Parathyroid adenoma (tissue), 2 donors: Measurements from ENCODE around the gene MMP23B.

Source experiments
- H2AFZ ChIP-seq: fragments of 300-600 bp; sonication (generic); one replicate; pipeline ENCODE4 v1.7.0; 2017; ENCODE audit warnings: antibody characterized with exemption, mild to moderate bottlenecking
- H3K27ac ChIP-seq: fragments of 300-600 bp; sonication (generic); one replicate; pipeline ENCODE4 v1.7.0; 2017
- H3K27me3 ChIP-seq: fragments of 300-600 bp; sonication (generic); one replicate; pipeline ENCODE4 v1.7.0; 2017; ENCODE audit warnings: low read length; ENCODE audit not compliant: control insufficient read depth, insufficient read depth
- H3K36me3 ChIP-seq: fragments of 300-600 bp; sonication (generic); one replicate; pipeline ENCODE4 v1.7.0; 2017; ENCODE audit warnings: low read length; ENCODE audit not compliant: control insufficient read depth, insufficient read depth
- H3K4me1 ChIP-seq: fragments of 300-600 bp; sonication (generic); one replicate; pipeline ENCODE4 v1.7.0; 2017; ENCODE audit warnings: control low read depth
- H3K4me2 ChIP-seq: fragments of 300-600 bp; sonication (generic); one replicate; pipeline ENCODE4 v1.7.0; 2017; ENCODE audit warnings: low read length
- H3K4me3 ChIP-seq: fragments of 300-600 bp; sonication (generic); one replicate; pipeline ENCODE4 v1.7.0; 2017; ENCODE audit warnings: low read depth, low read length
- H3K79me2 ChIP-seq: fragments of 300-600 bp; sonication (generic); one replicate; pipeline ENCODE4 v1.7.0; 2017; ENCODE audit warnings: control low read depth
- H3K9ac ChIP-seq: fragments of 300-600 bp; sonication (generic); one replicate; pipeline ENCODE4 v1.7.0; 2017; ENCODE audit warnings: mild to moderate bottlenecking
- H3K9me3 ChIP-seq: fragments of 300-600 bp; sonication (generic); one replicate; pipeline ENCODE4 v1.7.0; 2017; ENCODE audit warnings: low read length; ENCODE audit not compliant: control insufficient read depth
- CTCF ChIP-seq: fragments of 300-600 bp; sonication (generic); IDR thresholded peaks from one replicate; pipeline ENCODE4 v1.7.0; 2017; ENCODE audit warnings: antibody characterized with exemption, mild to moderate bottlenecking
- donor health status: primary hyperparathyroidism.

The MMP23B gene

GRCh38 chr1:1665815-1666251, 33.9 kb downstream of the MMP23B start:
- Histone ChIP-seq H3K9me3 (no peaks in the 10 kb centered on the region), H3K27ac (no peak overlapping the region), H3K79me2 (no peaks in the 10 kb centered on the region), H3K27me3 (no peaks in the 10 kb centered on the region), H3K4me3 (no peak overlapping the region), H3K36me3 (no peaks in the 10 kb centered on the region), H3K4me1 (no peaks in the 10 kb centered on the region), H3K9ac (no peak overlapping the region), H2AFZ (no peak overlapping the region), H3K4me2 (no peak overlapping the region)
- TF ChIP-seq CTCF: no peak

- TF ChIP-seq CTCF: no peak
- H3K4me2 ChIP-seq: no peak overlapping the region
- H3K9me3 ChIP-seq: no peaks in the 10 kb centered on the region
- H2AFZ ChIP-seq: no peak overlapping the region
- no peaks in the 10 kb centered on the region for H3K27me3 ChIP-seq
- H3K36me3 ChIP-seq: no peaks in the 10 kb centered on the region
- no peaks in the 10 kb centered on the region for H3K4me1 ChIP-seq
- no peak overlapping the region for H3K4me3 ChIP-seq
- H3K79me2 ChIP-seq: no peaks in the 10 kb centered on the region
- H3K9ac ChIP-seq: no peak overlapping the region
- H3K27ac ChIP-seq: no peak overlapping the region
Measured at GRCh38 chr1:1666526-1666925, 34.6 kb downstream of the MMP23B start.

- Histone ChIP-seq H3K9ac (no peak overlapping the region), H3K4me1 (no peaks in the 10 kb centered on the region), H3K9me3 (no peaks in the 10 kb centered on the region), H3K27ac (no peak overlapping the region), H3K36me3 (no peaks in the 10 kb centered on the region), H3K27me3 (no peaks in the 10 kb centered on the region), H3K79me2 (no peaks in the 10 kb centered on the region), H3K4me2 (no peak overlapping the region), H3K4me3 (no peak overlapping the region), H2AFZ (no peak overlapping the region)
- TF ChIP-seq CTCF: no peak
Measured at GRCh38 chr1:1669468-1670440, 37.8 kb downstream of the MMP23B start.

- no peaks in the 10 kb centered on the region for H3K4me1 ChIP-seq
- H3K36me3 ChIP-seq: no peaks in the 10 kb centered on the region
- H3K4me2 ChIP-seq: no peak overlapping the region
- H3K27me3 ChIP-seq: no peaks in the 10 kb centered on the region
- H3K79me2 ChIP-seq: no peaks in the 10 kb centered on the region
- H2AFZ ChIP-seq: no peak overlapping the region
- no peak overlapping the region for H3K27ac ChIP-seq
- no peak for TF ChIP-seq CTCF
- no peak overlapping the region for H3K4me3 ChIP-seq
- no peak overlapping the region for H3K9ac ChIP-seq
- no peaks in the 10 kb centered on the region for H3K9me3 ChIP-seq
Measured at GRCh38 chr1:1670866-1671265, 38.9 kb downstream of the MMP23B start.
